Bronchial epithelial cell (primary cell): ENCODE measurements around the gene SMAD3. TPM values are rescaled to one million over a fixed set of nuclear protein-coding genes. Genes with fewer than 3 reads are reported as not detected.

Experiments
- DNase-seq: peaks from one replicate; pipeline ENCODE4 v3.0.0-alpha.2; 2010; ENCODE audit warnings: low read depth
- FAIRE-seq: peaks from 2 replicates; lab custom pipeline; 2011; peaks lifted over from hg19 to GRCh38; lab: Jason Lieb, UNC
- H3K27me3 ChIP-seq: 2 replicates; pipeline ENCODE4 v1.5.1; 2011; ENCODE audit warnings: low read length; ENCODE audit not compliant: control insufficient read depth, insufficient read depth
- H3K36me3 ChIP-seq: 2 replicates; pipeline ENCODE4 v1.5.1; 2011; ENCODE audit warnings: low read length; ENCODE audit not compliant: control insufficient read depth, insufficient read depth
- H3K4me3 ChIP-seq: 2 replicates; pipeline ENCODE4 v1.5.1; 2011; ENCODE audit warnings: mild to moderate bottlenecking, low read depth, low read length, control low read depth
- total RNA-seq: library from RNA; depleted of rRNA; stranded (reverse); fragments of >200 nt; gene quantifications from 2 replicates; pipeline ENCODE4 v1.2.1, GENCODE V29; 2014
- TF ChIP-seq, protein P1 (sequence below): IDR thresholded peaks from 2 replicates; pipeline ENCODE4 v1.5.1; 2011; ENCODE audit warnings: mild to moderate bottlenecking, moderate library complexity, low read length, control low read depth, inconsistent platforms; ENCODE audit not compliant: insufficient read depth, severe bottlenecking

Gene SMAD3
- total RNA-seq, 1 donor from 2014 or later = 9.5 TPM

DNA sequence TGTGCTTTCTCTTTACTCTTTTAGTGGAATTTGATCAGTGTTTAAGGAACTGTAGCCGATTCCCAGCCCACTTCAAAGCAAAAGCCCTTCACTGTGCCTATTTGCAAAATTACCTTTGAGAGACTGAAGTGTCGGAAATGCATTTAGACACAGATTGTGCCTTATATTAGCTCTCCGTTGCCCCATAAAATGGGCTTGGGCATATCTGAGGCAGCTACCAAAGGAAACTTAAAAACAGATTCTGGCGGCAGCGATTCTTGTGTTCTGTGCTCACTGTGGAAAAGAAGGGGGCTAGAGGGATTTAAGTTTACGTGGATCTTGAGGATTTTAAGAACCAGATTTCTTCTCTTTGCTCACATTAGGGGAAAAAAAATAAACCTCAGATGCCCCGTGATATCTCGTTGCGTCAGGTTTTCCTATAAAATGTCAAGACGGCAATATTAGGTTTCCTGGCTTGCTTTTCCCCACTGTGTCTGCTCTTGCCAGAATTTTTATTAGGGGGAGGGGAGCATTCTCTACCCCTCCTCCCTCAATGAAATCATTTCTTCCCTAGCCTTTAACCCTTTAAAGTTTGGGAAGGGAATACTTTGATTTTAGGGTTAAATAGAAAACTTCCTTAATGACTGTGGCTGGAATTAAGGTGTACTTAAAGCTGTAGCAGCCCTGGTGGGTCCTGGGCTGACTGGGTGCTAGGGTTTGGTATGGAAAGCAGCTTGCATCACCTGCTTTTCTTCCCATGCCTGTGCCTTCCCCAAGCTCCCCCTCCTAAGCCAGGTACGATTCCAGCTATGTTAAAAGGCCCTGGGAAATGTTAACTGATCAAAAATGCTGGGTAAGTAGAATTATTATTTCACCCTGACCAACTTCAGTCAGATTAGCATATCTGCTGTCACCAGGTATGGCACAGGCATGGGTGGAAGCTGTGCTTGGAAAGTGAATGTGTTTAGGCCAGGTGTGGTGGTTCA is 73.8 kb downstream of the SMAD3 start:
- Histone ChIP-seq H3K27me3 (no peaks in the 10 kb centered on the region), H3K4me3 (no peak overlapping the region), H3K36me3 (peaks cover 3% of the 10 kb centered on the region)
- DNase-seq (no peak), FAIRE-seq (no peak)
- TF ChIP-seq, protein P1, sequence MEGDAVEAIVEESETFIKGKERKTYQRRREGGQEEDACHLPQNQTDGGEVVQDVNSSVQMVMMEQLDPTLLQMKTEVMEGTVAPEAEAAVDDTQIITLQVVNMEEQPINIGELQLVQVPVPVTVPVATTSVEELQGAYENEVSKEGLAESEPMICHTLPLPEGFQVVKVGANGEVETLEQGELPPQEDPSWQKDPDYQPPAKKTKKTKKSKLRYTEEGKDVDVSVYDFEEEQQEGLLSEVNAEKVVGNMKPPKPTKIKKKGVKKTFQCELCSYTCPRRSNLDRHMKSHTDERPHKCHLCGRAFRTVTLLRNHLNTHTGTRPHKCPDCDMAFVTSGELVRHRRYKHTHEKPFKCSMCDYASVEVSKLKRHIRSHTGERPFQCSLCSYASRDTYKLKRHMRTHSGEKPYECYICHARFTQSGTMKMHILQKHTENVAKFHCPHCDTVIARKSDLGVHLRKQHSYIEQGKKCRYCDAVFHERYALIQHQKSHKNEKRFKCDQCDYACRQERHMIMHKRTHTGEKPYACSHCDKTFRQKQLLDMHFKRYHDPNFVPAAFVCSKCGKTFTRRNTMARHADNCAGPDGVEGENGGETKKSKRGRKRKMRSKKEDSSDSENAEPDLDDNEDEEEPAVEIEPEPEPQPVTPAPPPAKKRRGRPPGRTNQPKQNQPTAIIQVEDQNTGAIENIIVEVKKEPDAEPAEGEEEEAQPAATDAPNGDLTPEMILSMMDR = no peak

DNA sequence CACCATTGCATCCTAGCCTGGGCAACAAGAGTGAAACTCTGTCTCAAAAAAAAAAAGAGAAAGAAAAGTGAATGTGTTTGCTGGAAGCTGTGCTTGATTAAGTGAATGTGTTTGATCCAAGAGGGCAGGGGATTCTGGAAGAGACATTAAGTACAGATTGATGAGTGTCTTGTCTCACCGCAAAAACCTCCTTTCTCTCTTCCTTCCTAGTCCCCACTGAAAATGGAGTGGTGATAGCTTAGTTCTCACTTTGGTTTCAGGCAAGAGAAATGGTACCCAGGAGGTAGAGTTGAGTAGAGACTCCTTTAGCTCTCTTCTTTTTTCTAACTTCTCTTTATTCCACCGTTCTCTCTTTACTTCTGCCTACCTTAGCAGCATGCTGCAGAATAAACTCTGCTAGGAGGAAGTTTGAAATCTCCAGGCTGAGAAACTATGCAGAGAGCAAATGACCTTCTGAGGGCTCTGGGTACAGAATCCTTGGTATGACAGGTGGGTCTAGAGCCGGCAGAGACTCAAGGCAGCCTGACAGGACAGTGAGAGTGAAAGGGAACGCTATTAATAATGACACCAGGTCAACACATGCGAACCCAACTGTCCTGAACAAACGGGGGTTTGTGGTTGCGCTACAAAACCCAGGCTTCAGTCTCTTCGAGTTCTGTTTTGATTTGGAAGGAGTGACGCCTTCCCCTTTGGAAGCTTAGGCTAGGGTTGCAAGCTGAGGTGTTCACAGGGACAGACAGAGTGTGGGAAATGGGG is 74.9 kb downstream of the SMAD3 start:
- Histone ChIP-seq H3K36me3 (peaks cover 5% of the 10 kb centered on the region), H3K27me3 (no peaks in the 10 kb centered on the region), H3K4me3 (no peak overlapping the region)
- TF ChIP-seq, protein P1 = no peak
- FAIRE-seq (no peak), DNase-seq (no peak)

DNA sequence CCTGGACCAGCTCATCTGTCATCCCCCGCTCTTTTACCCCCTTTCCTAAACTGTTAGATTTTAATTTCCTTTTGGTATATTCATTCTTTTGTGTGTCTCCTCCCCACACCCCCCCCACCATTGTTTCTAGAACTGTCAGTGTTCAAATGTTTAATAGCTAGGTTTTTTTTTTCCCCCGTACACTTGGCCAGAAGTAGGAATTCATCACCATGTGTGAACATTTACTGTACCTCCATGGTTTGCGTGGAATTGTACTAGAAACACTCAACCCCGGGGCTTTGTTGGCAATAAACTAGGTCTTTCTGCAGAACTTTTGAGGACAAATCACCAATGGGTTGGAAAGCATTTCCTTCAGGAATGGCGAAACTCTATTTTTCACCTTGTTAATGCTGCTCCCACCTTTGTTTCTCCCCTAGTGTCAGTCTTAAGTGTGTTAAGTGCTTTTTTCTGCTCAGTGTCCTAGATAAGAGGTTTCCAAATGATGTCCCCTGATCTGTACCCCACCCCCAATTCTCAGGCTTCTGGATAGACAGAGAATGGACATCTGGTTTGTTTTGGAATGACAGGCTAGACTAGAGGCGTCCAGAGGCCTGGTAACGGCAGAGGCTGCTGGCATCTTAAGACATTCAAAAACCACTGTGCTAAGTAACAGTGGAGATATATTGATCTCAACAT is 76.8 kb downstream of the SMAD3 start:
- no peak for FAIRE-seq
- Histone ChIP-seq H3K4me3 (no peak overlapping the region), H3K36me3 (peaks cover 5% of the 10 kb centered on the region), H3K27me3 (no peaks in the 10 kb centered on the region)
- no peak for DNase-seq
- TF ChIP-seq, protein P1 = no peak

DNA sequence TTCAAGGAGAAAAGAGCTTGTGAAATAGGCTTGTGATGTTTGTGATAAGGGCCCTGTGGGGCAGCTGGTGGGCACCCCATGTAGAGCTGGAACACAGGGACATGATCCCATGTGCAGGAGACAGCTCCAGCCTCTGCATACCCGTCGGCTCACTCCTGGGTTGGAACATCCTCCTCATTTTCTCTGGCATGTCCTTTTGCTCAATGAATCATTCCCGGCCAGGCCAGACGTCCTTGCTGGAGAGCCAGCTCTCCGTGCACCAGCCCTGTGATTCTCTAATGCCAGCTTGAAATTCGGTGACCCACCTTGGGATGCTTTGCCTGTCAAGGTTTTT is 77.3 kb downstream of the SMAD3 start:
- Histone ChIP-seq H3K4me3 (no peak overlapping the region), H3K27me3 (no peaks in the 10 kb centered on the region), H3K36me3 (peaks cover 5% of the 10 kb centered on the region)
- TF ChIP-seq, protein P1 = no peak
- DNase-seq (peak; percentile 32), FAIRE-seq (no peak)

DNA sequence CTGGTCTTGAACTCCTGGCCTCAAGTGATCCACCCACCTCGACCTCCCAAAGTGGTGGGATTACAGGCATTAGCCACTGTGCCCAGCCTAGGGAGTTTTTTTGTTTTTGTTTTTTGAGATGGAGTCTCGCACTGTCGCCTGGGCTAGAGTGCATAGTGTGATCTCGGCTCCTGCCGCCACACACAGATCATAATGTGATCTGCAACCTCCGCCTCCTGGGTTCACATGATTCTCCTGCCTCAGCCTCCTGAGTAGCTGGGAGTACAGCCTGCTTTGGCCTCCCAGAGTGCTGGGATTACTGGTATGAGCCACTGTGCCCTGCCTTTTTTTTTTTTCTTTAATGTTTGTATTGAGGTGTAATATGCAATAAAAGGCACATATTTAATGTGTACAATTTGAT is 78.2 kb downstream of the SMAD3 start:
- no peak for FAIRE-seq
- TF ChIP-seq, protein P1 = no peak
- no peak overlapping the region for H3K4me3 ChIP-seq
- DNase-seq = no peak
- no peaks in the 10 kb centered on the region for H3K27me3 ChIP-seq
- peaks cover 5% of the 10 kb centered on the region for H3K36me3 ChIP-seq
